Neural cell (in vitro differentiated cells): ENCODE results near the gene RALGPS2.

ENCODE experiments used
- CTCF ChIP-seq: fragments of 450-650 bp; IDR thresholded peaks from 2 replicates; pipeline ENCODE4 v1.5.1; 2014; ENCODE audit warnings: antibody characterized with exemption, mild to moderate bottlenecking, moderate library complexity; ENCODE audit not compliant: poor library complexity, severe bottlenecking
- EZH2 ChIP-seq: fragments of 200-600, 300-800 bp; shearing (Covaris generic), sonication (generic); IDR thresholded peaks from 2 replicates; pipeline ENCODE4 v1.6.1; 2014; ENCODE audit warnings: antibody characterized with exemption, low read length, borderline replicate concordance, mild to moderate bottlenecking; ENCODE audit not compliant: insufficient read depth, poor library complexity, severe bottlenecking
- MXI1 ChIP-seq: fragments of 450-650 bp; conservative IDR thresholded peaks from 2 replicates; pipeline ENCODE4 v1.6.1; 2014; ENCODE audit warnings: antibody characterized with exemption, mild to moderate bottlenecking; ENCODE audit not compliant: poor library complexity, severe bottlenecking
- POLR2AphosphoS5 ChIP-seq: IDR thresholded peaks from 2 replicates; pipeline ENCODE4 v1.6.1; 2012
- SMC3 ChIP-seq: fragments of 450-650 bp; conservative IDR thresholded peaks from 2 replicates; pipeline ENCODE4 v1.6.1; 2014; ENCODE audit warnings: antibody characterized with exemption, mild to moderate bottlenecking, moderate library complexity; ENCODE audit not compliant: poor library complexity
- TAF1 ChIP-seq: IDR thresholded peaks from 2 replicates; pipeline ENCODE4 v1.6.1; 2012; ENCODE audit warnings: low read depth

DNA sequence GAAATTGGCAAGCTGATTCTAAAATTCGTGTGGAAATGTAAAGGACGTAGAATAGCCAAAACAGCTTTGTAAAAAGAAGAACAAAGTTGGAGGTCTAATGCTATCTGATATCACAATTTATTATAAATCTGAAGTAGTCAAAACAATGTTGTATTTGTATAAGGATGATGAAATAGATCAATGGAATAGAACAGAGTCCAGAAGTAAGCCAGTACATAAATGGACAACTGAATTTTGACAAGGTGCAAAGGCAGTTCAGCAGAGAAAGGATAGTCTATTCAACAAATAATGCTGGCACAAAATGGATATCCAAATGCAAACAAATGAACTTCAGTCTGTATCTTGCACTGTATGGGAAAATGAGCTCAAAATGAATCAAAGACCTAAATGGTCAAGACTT lies 20.2 kb downstream of the RALGPS2 start:
- TF ChIP-seq CTCF (no peak), EZH2 (no peak), TAF1 (no peak), SMC3 (no peak), MXI1 (no peak), POLR2AphosphoS5 (no peak)
